Occipital lobe (tissue), 2 donors: ENCODE measurements around the gene ARHGAP18. TPM values are rescaled to one million over a fixed set of nuclear protein-coding genes. Genes with fewer than 3 reads are reported as not detected.

Source experiments
- DNase-seq: peaks from one replicate; lab custom pipeline; 2025; lab: John Stamatoyannopoulos, UW
- total RNA-seq: library from RNA; depleted of rRNA; stranded (reverse); fragments of >200 nt; gene quantifications from one replicate; pipeline ENCODE4 v1.2.3, GENCODE V29; 2014

The ARHGAP18 gene
- total RNA-seq, 1 donor from 2014 or later: 8.6 TPM

DNA sequence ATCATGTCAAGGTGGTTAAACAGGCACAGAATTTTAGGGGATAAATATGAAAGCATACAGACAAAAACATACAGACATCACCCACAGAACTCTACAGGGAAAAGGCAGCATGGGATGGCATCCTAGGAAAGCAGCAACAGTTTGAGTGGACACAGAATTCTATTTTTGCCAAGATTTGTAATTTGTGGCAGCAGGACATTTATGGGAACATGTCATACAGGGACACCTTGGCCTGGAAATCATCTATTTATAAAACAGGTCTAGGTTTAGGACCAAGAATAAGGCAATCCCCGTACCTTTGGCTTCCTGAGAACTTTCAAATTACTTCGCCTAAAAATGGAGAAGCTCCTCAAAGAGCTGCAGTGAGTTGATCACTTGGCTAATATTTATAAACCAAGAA lies 17.5 kb downstream of the ARHGAP18 start:
- DNase-seq: no peak

DNA sequence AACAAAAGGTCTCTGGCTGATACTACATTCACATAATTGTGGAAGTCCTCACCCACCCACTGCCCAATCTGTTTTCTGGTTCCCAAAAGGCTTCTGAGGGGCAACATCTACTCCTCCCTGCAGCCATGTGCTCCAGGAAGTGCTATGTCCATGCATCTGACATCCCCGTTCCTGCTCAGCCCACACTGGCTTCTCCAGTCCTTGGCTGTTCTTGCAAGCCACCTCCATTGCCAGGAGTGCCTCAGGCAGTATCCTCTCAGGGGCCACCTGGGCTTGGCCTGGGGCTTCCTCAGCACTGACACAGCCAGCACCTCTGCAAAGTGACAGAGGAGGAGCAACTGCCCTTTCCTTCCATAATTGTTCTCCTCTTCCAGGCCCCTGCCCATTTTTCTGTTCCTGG lies 18.3 kb downstream of the ARHGAP18 start:
- no peak for DNase-seq

DNA sequence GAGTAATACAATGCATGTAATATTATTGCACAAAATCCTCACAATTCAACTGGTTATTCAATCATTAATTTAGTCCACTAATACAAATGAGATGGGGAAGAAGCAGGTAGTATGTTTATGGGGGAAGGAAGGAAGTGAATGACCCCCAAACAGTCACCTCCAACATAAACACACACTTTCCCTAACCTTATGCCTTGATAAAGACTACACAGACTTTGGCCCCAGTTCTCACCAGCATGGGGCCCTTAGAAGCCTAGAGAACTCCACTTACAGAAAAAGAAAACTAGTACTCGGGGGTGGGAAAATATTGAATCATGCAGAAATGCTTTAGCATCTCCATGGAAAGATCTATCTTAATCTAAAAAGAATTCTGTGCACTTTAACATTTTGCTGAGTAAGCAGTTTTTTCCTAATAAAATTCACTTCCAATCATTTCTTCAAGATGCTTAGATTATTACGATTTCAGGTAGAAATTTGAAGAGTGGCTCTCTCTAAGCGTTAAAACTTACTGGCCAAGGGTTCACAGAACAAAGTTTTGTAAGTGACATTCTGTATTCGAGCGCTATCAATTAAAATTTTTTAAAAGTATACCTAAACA lies 18.8 kb downstream of the ARHGAP18 start:
- no peak for DNase-seq

DNA sequence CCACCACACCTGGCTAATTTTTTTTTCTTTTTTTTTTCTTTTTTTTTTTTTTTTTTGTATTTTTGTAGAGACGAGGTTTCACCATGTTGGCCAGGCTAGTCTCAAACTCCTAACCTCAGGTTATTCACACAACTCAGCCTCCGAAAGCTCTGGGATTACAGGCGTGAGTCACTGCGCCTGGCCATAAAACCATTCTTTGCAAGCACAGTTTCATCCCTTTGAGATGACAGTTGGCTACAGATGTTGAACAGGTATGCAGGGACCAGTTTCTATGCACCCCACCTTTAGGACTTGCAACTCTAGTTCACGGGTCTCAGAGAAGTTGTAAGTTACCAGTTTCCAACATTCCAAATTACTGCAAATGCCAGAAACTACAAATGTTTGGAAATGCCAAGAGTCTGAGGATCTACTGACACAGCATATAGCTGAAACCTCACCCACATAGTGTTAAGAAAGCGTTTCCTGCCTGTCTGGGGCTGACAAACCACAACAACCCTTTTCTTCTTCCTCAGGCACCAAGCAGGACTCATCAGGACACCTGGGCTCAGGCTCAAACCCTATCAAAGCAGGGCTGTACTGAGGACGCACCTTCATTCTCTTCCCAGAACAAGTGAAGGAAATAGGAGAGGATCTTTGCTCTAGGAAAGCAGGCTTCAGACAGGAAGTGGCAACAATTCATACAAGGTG lies 22.9 kb downstream of the ARHGAP18 start:
- DNase-seq: no peak

DNA sequence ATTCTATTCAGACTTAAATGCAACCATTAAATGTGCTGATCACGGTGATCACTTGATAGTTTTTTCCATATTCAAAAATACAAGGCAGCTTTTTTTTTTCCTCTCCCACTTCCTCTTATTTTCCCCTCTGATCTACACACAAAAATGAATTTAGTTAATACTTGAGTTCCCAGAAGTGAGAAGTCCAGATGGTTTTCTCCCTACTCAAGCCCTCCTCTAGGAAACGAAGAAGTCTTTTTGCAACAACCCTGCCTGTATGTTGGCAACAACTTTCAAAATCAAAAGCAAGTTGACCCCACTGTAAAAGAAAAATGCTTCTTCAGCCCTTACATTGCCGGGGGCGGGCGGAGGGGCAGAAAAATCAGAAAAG lies 24.3 kb downstream of the ARHGAP18 start:
- no peak for DNase-seq

DNA sequence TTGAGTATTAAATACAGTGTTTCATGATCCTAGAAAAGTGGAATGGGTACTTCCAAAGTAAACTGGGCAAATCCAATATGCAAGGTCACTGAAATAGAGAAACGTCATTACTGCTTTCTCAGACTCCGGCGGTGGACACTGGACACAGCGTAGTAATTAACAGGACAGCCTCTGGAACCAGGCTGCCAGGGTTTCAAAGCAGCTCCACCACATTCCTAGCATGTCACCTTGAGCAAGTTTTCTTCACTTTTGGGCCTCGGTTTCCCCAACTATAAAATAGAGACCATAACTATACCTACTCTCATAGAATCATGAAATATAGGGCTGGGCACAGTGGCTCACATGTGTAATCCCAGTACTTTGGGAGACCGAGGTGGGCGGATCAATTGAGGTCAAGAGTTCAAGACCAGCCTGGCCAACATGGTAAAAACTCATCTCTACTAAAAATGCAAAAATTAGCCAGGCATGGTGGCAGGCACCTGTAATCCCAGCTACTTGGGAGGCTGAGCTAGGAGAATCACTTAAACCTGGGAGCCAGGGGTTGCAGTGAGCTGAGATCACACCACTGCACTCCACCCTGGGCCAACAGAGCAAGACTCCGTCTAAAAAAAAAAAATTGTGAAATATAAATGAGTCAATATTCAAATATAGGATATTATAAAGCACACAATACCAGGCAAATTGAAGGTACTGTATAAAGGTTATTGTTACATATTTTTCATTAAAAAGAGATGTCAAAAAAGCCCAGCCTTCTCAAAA lies 24.9 kb downstream of the ARHGAP18 start:
- DNase-seq: no peak

DNA sequence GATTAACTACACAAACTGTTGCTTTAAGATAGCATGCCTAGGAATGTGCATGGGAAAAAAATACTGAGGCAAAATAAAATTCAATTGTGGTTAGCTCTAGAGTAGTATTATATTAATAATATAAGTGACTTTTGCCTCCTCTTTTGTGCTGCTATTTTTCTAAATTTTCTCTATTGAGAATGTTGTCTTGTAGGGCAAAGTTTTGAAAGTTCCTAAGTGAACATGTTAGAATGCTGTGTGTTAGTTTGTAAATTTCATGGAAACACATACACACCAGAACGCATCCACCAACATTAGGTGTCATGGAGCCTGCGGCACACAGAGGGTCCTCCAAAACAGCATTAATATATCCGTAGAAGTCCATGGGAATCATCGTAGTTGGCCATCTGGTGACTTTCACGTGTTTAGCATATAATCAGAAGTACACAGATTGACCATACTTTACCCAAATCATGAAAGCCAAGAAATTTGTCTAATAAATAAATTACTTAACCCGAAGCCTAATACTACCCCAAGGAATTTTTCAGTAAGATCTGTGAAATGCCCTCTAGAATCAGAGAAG lies 25.6 kb downstream of the ARHGAP18 start:
- DNase-seq: no peak

DNA sequence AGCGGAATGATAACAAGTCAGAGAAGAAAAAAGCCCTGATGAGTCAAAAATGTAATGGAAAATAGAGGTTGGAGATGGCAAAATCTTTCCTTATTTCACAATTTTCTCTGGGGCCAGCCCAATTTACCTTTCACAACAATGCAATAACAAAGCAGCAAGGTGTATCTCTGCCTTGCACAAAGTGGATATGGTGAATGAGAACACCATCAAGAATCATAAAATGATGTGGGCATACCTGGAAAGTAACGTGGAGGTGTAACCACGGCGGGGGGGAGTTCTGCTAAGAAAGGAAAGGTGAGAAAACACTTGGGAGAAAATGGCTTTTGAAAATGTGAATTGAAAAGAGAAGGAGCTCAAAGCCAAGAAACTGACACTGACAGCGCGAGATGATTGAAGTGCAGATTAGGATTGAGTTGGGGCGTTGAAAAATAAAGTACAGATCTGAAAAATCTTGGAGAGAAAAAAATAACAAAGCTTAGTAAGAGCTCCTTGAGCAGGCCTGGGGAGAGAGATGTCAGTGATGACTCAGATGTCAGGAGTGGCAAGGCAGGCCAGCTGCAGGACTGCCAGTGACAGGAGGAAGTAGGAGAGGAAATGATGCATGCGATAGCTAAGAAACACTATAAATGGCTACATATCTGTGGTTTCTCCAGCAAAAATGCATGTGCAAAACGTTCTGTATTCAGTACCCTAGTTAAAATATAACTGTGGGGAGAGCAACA lies 26.2 kb downstream of the ARHGAP18 start:
- DNase-seq: no peak

DNA sequence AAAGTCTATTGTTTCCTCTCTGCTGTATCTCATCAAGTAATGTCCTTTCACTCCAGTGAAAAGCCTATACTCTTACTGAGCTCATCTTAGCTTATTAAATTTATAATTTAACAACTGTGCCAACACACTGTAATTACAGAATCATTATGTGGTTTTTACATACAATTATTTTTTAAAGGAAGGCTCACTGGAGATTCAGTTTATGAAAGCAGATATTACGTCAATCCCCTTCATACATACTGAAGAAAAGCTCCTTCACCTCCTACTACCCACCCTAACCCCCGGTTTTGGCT lies 28.1 kb downstream of the ARHGAP18 start:
- no peak for DNase-seq

DNA sequence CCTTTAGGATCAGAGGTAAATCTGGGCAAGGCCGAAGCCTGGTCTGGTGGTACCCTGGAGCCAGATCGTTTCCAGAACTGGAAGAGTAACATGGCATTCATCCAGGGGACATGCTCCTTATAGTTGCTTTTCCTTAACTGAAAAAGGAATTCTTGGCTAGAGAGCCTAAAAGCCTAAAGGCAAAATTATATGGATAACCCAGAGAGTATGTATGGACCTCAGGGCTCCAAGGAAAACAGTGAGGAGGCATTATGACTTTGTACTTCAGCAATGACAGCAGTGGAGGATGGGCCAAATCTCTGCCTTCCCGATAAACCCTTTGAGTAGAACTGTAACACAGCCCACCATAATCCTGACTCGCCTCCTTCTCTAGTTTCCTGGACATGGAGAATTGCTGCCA lies 29.3 kb downstream of the ARHGAP18 start:
- no peak for DNase-seq

DNA sequence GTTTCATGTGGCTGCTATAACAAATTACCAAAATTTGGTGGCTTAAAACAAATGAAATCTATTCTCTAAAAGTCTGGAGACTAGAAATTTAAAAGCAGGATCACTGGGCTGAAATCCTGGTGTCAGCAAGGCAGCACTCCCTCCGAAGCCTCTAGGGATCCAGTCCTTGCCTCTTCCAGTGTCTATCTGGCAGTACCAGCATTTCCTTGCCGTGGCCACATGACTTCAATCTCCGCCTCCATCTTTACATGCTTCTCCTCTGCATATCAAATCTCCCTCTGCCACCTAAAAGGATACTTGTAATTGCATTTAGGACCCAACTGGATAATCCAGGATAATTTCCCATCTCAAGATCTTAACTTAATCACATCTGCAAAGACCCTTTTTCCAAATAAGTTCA lies 30.2 kb downstream of the ARHGAP18 start:
- no peak for DNase-seq

DNA sequence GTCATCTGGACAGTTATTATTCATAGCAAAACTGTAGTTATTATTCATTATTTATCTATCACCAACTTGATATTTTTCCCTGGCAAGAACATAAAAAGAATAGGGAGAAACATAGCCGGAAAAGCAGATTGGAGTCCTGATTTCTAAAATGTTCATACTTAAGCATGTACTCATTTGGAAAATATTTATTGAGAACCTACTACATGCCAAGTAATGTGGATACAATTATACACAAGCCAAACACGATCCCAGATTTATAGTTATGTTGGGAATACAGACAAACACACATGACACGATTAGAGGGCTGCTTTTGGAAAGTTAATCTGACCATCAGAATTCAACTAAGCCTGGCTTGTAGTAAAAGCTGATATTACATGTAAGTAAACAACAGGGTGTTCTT lies 30.7 kb downstream of the ARHGAP18 start:
- no peak for DNase-seq

DNA sequence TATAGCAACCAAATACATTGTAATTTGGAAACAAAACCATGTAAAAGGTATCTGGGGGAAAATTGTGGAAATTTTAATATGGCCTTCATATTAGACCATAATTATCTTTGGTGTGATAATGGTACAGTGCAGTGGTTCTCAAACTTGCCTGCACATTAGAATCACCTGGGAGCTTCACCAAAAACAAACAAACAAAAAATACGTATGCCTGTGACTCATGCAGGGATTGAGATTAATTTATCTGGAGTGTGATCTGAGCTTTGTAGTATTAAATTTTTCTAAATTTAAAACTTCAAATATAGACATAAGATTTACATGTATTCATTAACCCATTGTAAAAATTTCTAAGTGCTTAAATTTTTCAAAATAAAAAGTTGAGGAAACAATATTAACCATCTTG lies 31.5 kb downstream of the ARHGAP18 start:
- DNase-seq: no peak

DNA sequence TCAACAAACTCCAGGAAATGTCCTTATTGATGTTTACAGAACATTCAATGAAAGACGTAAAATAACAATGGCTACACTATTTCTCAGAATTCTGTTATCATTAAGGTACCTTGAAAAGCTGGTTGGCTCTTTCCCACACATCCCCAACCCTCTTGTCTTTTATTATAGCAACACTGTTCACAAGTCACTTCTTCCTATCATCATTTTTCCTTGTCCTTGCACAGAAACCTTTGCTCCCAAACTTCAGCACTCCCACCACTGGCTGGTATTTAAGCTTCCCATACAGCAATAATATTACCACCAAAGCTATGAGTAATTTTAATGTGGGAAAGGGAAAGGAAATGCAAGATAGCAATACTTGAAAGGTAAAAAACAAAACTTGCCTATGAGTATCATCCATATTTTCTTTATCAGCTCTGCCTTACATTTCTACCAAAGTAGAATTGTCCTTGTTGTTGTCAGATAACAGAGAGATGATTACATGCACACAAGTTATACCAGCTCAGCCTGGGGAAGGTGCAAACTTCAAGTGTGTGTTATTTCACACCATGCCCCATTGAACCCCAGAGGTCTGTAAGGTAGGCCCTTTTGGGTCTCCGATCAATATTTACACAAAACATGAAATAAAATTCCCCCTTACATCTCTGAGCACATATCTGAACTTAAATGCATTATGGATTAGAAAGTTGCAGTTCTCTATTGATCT lies 32.2 kb downstream of the ARHGAP18 start:
- no peak for DNase-seq

DNA sequence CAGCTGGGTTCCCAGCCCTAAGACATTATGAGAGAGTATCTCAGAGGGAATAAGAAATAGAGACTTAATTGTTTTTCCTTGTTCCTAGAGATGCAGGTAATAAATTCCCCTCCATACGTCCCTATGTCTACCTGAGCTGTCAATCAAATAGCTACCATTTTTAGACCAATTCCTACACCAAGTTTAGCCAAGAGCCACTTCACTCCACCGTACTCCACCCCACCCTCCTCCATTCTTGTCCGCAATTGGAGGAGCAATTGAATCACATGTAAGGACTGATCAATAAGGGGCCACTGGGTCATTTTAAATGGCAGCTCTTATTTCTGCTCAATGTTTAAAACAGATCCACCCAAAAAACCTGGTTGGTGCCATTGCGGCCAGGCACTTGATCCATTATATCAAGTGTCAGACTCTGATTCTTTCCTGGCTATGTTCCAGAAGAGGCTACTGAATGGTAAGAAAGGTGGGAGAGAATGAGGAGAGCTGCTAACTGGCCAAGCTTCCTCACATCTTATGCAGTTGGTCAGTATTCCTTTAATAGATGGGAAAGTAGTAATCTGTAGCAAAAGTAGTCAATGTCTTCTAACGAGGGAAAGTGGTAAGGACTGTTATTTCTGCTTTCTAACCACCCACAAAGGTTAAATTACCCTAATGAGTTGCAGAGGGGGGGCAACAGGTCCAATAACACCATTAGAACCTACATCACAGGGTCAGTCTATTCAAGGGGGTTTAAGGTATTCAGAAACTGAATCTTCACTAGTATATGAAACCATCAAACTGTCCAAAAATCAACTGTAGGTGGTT lies 34.1 kb downstream of the ARHGAP18 start:
- DNase-seq: no peak

DNA sequence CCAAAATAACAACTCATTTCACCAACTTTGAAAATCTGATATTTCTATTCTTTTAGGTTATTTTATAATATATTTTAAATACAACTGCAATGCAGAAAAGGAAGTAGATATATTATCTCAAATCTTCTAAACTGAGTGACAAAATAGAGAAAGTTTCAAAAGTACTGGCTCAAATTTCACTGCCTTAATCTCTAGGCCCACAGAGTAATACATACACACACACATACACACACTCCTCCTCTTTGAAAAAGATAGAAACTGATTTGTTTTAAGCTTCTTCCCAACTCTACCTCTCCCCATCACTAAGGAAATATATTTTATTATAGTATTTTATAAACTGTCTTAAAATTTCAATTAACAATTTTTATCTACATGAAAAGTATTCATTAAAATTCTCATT lies 36.2 kb downstream of the ARHGAP18 start:
- DNase-seq: no peak

DNA sequence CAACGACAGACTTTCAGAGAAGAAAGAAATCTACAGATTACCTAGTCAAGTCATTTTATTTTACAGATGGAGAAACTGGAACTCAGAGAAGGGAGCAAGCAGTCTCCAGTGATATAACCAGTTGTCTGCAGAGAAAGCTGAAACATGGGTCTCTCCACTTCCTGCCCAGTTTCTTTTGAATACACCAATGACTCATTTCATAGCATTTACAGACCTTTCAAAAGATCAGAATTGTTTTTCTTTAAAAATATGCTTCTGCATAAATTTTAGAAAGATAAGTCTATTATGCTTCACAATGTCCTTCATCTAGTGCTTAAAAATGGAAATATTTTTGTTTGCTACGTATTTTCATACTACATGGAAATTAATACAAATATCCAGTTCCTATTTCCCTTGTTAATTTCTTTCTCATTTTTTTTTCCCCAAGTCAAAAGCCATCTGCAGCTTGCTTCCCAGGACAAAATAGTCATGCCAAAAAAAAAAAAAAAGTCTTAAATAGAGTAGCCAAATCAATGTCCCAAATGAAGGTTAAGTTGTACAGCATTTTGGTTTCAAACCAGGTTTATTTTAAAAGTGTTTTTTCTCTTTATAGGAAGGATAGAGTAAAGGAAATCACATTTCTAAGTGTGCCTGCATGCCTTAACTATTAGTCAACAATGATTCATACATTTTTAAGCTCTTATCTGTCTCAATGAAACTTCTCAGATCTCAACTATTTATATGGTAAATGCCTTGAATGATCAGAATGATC lies 36.9 kb downstream of the ARHGAP18 start:
- no peak for DNase-seq

DNA sequence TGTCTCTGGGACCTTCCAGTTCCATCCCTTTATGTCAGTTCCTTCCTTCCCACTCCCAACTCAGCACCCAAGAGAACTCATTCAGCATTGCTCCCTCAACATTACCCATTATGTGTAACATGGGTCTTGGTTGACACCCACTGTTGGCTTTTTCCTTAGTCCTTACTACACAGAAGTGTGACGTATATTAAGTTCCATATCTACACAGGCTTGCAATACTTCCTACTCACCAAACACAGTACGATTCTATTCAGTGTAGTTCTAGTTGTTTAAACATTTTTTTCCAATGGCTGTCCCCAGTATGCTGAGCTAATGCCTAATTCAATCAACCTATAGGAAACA lies 37.7 kb downstream of the ARHGAP18 start:
- DNase-seq: no peak

DNA sequence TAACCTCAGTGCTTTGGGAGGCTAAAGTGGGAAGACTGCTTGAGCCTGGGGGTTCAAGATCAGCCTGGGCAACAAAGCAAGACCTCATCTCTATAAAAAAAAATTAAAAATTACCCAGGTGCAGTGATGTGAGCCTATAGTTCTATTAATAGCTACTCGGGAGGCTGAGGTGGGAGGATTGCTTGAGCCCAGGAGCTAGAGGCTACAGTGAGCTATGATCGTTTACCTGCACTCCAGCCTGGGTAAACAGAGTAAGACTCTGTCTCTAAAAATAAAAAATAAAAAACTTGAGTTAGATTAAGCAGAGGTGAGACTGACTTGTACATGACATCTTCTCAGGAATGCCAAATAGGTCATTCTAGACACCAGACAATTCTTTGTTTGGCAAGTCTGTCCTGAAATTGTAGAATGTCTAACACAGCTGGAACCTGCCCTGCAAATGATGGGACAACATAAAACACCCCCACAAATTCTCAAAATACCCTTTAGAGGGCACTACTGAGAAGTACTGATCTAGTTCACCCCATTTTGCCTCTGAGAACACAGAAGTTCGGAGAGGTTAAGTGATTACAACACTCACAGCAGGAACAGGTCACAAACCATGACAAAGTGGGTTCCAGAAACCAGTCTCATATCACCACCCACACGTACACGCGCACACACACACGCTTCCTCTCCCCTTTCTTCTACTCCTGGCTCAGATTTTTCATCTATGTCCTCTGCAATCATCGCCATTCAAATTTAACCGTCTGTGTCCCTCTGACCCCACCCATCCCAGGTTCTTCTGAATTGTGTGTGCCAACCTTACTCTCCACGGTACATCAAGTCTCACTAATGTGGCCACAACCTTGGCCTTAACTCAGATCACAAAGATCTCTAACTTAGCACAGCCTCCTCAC lies 38.3 kb downstream of the ARHGAP18 start:
- DNase-seq: no peak
